ENCODE measurements around the gene PAX3.

GRCh38 chr2:222241128-222241870 is 57.5 kb downstream of the PAX3 start:
- no peak for TF ChIP-seq CTCF (conservative IDR thresholded peaks at IDR 0.05)
- TF ChIP-seq EZH2 (IDR thresholded peaks at IDR 0.05; ENCODE audit: low read depth), result no peak
